ENCODE results near the gene TLCD1. TPM values are rescaled to one million over a fixed set of nuclear protein-coding genes. Genes with fewer than 3 reads are reported as not detected.

TLCD1 gene
- polyA plus RNA-seq, 2 of the 4 experiments (the other 2 are of a cell fraction), result 36.7 to 83.3 TPM

DNA sequence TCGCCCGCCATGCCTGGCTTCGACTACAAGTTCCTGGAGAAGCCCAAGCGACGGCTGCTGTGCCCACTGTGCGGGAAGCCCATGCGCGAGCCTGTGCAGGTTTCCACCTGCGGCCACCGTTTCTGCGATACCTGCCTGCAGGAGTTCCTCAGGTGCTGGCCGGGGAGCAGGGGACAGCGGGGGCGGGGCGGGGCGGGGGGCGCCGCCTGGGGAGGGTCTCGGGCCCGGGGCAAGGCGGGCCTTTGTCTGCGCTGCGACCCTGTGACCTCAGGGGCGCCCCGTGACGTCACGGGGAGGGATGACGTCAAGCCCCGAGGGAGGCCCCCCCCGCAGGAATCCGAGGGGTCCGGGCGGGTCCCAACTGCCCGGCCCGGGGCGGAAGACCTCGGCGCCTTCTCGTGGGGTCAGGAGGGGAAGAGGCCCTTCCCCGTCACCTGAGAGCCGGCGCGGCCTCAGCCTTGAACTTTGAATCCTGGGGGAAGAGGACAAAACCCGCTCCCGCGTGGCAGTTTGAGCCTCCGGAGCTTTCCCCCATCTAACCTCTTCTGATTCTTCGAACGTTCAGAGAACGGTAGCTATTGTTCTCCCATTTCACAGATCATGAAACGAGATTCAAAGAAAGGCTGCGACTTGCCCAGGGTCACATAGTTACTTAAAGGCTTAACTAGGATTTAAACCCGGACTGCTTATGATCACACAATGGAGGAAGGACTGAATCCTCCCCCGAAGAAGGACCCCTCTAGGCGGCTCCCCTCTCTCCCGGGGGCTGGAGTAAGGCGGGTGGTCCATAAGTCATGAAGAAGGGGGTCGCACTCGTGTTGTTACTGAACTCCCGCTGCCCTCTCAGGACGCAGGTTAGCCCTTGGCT, 18.3 kb upstream of the TLCD1 start (continued):
- TF ChIP-seq REST (IDR thresholded peaks at IDR 0.05) (peak; percentile 53), MAZ (IDR thresholded peaks at IDR 0.05; ENCODE audit: borderline replicate concordance, low read depth, low read length) (peak; percentile 100), RFX5 (IDR thresholded peaks at IDR 0.05) (peak; percentile 40; the same call in 1 of the 2 replicates)

DNA sequence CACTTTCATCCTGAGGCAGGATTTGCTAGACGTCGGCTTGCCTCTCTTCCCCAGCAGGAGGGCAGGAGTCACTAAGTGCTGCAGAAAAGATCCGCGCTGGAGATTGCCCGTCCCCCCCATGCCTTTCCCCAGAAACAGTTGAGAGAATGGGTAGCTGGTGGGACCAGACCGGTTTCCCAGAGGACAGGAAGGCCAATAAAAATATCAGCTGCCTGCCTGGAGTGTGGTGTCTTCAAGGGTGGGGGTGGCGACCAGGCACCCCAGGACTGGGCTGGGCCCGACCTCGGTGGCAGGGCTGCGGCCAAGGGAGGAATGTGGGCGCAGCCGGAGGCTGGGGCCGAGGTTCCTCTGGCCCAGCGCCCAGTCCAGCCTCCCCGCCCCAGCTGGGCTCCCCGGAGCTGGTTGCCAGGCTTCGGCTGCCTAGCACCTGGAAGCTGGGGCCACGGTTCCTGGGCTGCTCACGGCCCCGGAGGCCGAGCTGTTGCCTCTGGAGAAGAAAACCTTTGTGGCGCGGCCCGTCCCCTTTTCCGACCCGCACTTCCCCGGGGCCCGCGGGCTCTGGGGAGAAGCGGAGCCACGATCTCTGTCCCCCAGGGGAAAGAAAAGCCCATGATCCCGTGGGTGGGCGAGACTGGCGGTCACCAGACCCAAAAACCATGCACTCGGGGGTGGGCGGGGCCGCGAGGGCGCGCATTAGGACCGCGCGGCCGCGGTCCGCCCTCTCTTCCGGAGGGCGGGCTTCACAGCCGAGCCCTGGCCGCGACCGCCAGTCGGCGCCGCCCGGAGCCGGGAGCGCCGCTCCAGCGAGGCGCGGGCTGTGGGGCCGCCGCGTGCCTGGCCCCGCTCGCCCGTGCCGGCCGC, 17.4 kb upstream of the TLCD1 start, which contains the start of gene TRAF4:
Gene TRAF4 (plus strand): TSS at position 769 of the 861 bp plus-strand sequence. CDS start 102 bp downstream, outside the sequence.
- CTCF ChIA-PET, result interaction anchor here (0.6 to 22.6 kb wide), 11 partner anchors 7 to 369 kb away, joined by 3 to 977 read pairs (median 3); partner anchors contain the start of genes DHRS13, NEK8, RPL23A and TLCD1
- peak; percentile 66 to 72 for ATAC-seq
- peak; percentile 93 to 96 for DNase-seq (ENCODE audit: low read depth in 1 of 2, low spot score in 1 of 2)
- peaks cover 9% of the 10 kb centered on the region for H3K9me3 ChIP-seq
- H3K27ac ChIP-seq, result peak within 1 kb of the TSS; percentile 98 to 99
- H3K4me2 ChIP-seq, result peak within 1 kb of the TSS; percentile 96
- H3K4me3 ChIP-seq, result peak within 1 kb of the TSS; percentile 93
- 1% methylated on average over 41 of the region's 70 CpGs for WGBS (ENCODE audit: missing lambda C conversion rate)
- POLR2A ChIA-PET, result interaction anchor here (0.7 to 12.2 kb wide), 14 partner anchors 8 to 208 kb away, joined by 3 to 369 read pairs (median 5); partner anchors contain the start of genes BLTP2, NEK8, PHF12 and PROCA1
- peaks cover 44% of the 10 kb centered on the region for H3K4me1 ChIP-seq
- no peak for FAIRE-seq
- TF ChIP-seq EP300 (IDR thresholded peaks at IDR 0.05) (peak in 1 of 2 experiments; percentile 32; a peak in 1 of 5 replicates), CTCF (IDR thresholded peaks at IDR 0.05) (peak; percentile 41; the same call in 2 of the 3 replicates), HDAC2 (IDR thresholded peaks at IDR 0.05) (0 out of 2 replicates have a peak, but pooled peaks have one; percentile 41), HOXB5 (CRISPR knock-in tag; IDR thresholded peaks at IDR 0.05) (0 out of 2 replicates have a peak, but pooled peaks have one; percentile 44), MAFK (IDR thresholded peaks at IDR 0.05; ENCODE audit: partially characterized antibody) (no peak), MAZ (IDR thresholded peaks at IDR 0.05; ENCODE audit: borderline replicate concordance, low read depth, low read length) (0 out of 2 replicates have a peak, but pooled peaks have one; percentile 27), RAD21 (conservative IDR thresholded peaks at IDR 0.05 in 1 of 2, IDR thresholded peaks at IDR 0.05 in 1 of 2) (0 out of 5 replicates have a peak, but pooled peaks of 1 of the 2 experiments have one; percentile 1), NPAS2 (CRISPR knock-in tag; IDR thresholded peaks at IDR 0.05; ENCODE audit: borderline replicate concordance) (0 out of 2 replicates have a peak, but pooled peaks have one; percentile 12), EHF (CRISPR knock-in tag; IDR thresholded peaks at IDR 0.05) (no peak; the same call in 1 of the 2 replicates), FOXS1 (CRISPR knock-in tag; IDR thresholded peaks at IDR 0.05) (no peak), RFX5 (IDR thresholded peaks at IDR 0.05) (no peak; the same call in none of the 2 replicates), REST (IDR thresholded peaks at IDR 0.05) (peak; percentile 35; the same call in 1 of the 2 replicates), GATA3 (IDR thresholded peaks at IDR 0.05; ENCODE audit: borderline replicate concordance) (peak; percentile 51; the same call in 1 of the 2 replicates), MAX (IDR thresholded peaks at IDR 0.05) (peak; percentile 69; the same call in 1 of the 2 replicates), PBX3 (IDR thresholded peaks at IDR 0.05) (peak; percentile 31), ESRRA (IDR thresholded peaks at IDR 0.05; ENCODE audit: borderline replicate concordance, low read length) (0 out of 2 replicates have a peak, but pooled peaks have one; percentile 47), HOXB13 (CRISPR knock-in tag; IDR thresholded peaks at IDR 0.05; ENCODE audit: low read depth) (peak; percentile 41; the same call in 1 of the 2 replicates)
- TF ChIP-seq, protein P1, sequence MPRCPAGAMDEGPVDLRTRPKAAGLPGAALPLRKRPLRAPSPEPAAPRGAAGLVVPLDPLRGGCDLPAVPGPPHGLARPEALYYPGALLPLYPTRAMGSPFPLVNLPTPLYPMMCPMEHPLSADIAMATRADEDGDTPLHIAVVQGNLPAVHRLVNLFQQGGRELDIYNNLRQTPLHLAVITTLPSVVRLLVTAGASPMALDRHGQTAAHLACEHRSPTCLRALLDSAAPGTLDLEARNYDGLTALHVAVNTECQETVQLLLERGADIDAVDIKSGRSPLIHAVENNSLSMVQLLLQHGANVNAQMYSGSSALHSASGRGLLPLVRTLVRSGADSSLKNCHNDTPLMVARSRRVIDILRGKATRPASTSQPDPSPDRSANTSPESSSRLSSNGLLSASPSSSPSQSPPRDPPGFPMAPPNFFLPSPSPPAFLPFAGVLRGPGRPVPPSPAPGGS (IDR thresholded peaks at IDR 0.05), result peak; percentile 96
- TF ChIP-seq, protein P2, sequence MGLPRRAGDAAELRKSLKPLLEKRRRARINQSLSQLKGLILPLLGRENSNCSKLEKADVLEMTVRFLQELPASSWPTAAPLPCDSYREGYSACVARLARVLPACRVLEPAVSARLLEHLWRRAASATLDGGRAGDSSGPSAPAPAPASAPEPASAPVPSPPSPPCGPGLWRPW (IDR thresholded peaks at IDR 0.05), result no peak
